Lower leg skin (tissue), 4 donors: ENCODE data around the gene LYST. TPM values are rescaled to one million over a fixed set of nuclear protein-coding genes. Genes with fewer than 3 reads are reported as not detected.

Source experiments
- DNase-seq, 2 donors: peaks; one replicate each; pipeline ENCODE4 v3.0.0-alpha.2; 2019; ENCODE audit warnings: low spot score in 2 of 2
- H3K4me3 ChIP-seq: fragments of 200-600 bp; sonication (generic); 2 replicates; pipeline ENCODE4 v1.5.1; 2017; ENCODE audit warnings: mild to moderate bottlenecking, low read depth; ENCODE audit not compliant: poor library complexity, severe bottlenecking
- POLR2A ChIP-seq, 2 donors: fragments of 450-650 bp; IDR thresholded peaks; one replicate each; pipeline ENCODE4 v1.6.1; 2016 to 2017; ENCODE audit warnings: antibody characterized with exemption in 2 of 2, mild to moderate bottlenecking in 1 of 2, moderate library complexity in 1 of 2
- WGBS, 2 donors: methylation state at CpG; one replicate each; pipeline ENCODE4 v1.1.5; 2018; 5-methylcytosine and 5-hydroxymethylcytosine counted together
- intact Hi-C: fragments of 100-400 bp; cut with DNase I; formaldehyde crosslinking; loops from one replicate; pipeline ENCODE4 v1.15.0; 2023; ENCODE audit warnings: low total_unique reads
- total RNA-seq, 4 donors: library from RNA; depleted of rRNA; stranded (reverse); fragments of >200 nt; gene quantifications; one replicate each; pipeline ENCODE4 v1.1.0, GENCODE V29; 2016
- TF ChIP-seq, protein P1 (sequence below), 3 donors: fragments of 450-650 bp; IDR thresholded peaks; one replicate each; pipeline ENCODE4 v1.5.1; 2016; ENCODE audit warnings: antibody characterized with exemption in 3 of 3, mild to moderate bottlenecking in 3 of 3, moderate library complexity in 2 of 3

The LYST gene
- total RNA-seq, 4 donors from 2014 or later: 38.5 to 43.9 (median 40.9) TPM

DNA sequence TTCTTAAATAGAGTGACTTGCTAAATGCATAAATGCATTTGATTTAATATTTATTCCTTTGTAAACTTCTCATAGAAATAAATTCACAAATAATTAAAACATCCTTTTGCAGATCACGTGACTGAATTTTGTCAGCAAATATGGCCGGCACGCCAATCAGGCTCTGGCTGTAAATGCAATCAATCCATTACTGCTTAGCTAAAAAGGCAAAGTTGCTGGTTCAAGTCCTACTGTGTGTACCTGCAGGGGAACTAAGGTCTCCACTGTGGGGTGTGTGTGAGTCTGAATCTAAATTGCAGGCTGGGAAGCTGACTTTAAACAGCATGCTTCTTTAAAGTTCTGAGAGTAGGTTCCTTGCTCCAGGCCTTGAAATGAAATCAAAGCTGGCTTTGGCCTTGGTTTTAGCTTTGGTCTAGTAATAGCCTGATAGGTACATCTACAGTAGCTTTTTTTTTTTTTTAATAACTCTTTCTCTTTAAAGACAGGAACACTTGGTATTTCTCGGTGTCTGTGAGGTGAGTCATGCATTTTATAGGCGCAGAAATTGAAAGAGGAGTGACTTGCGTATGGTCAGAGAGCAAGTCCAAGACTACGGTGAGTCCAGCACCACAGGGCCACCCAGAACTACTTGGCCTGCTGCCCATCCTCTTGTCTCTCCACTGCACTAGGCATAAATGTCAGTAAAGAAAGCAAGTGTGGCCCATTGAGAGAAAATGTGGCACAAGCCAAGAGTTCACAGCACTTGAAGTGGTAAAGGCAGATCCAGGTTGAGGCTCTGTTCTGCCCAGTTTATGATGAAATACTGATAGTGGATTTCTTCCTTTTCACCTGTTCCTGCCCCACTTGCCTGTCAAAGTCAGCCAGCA lies 36.2 kb upstream of the LYST start:
- 39 to 51% methylated on average over 7 of the region's 7 CpGs for WGBS, 2 donors
- TF ChIP-seq POLR2A (IDR thresholded peaks at IDR 0.05): no peak
- TF ChIP-seq, protein P1, sequence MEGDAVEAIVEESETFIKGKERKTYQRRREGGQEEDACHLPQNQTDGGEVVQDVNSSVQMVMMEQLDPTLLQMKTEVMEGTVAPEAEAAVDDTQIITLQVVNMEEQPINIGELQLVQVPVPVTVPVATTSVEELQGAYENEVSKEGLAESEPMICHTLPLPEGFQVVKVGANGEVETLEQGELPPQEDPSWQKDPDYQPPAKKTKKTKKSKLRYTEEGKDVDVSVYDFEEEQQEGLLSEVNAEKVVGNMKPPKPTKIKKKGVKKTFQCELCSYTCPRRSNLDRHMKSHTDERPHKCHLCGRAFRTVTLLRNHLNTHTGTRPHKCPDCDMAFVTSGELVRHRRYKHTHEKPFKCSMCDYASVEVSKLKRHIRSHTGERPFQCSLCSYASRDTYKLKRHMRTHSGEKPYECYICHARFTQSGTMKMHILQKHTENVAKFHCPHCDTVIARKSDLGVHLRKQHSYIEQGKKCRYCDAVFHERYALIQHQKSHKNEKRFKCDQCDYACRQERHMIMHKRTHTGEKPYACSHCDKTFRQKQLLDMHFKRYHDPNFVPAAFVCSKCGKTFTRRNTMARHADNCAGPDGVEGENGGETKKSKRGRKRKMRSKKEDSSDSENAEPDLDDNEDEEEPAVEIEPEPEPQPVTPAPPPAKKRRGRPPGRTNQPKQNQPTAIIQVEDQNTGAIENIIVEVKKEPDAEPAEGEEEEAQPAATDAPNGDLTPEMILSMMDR (IDR thresholded peaks at IDR 0.05): no peak
- H3K4me3 ChIP-seq: no peak overlapping the region
- intact Hi-C loops: no loop called here
- no peak for DNase-seq

DNA sequence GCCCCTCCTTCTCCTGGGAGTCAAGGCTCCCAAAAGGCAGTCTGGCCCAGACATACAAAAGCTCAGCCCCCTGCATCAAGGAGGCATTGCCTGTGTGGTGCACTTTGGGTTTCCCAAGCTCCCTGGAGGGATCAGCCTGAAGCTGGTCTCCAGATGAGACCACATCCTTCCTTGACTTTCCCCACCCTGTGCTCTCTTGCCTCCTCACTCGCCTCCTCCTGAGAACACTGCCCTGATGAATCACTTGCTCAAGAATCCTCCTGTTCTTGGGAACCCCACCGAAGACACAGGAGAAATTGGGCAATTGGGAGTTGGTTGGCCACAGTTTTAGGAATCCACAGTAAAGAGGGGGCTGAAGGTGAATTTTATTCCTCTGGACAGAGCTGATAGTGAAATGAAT lies 34.8 kb upstream of the LYST start:
- no peak overlapping the region for H3K4me3 ChIP-seq
- WGBS, 2 donors: 73 to 82% methylated on average over 2 of the region's 2 CpGs
- DNase-seq: no peak
- TF ChIP-seq, protein P1 (IDR thresholded peaks at IDR 0.05): no peak
- TF ChIP-seq POLR2A (IDR thresholded peaks at IDR 0.05): no peak
- intact Hi-C loops: no loop called here

DNA sequence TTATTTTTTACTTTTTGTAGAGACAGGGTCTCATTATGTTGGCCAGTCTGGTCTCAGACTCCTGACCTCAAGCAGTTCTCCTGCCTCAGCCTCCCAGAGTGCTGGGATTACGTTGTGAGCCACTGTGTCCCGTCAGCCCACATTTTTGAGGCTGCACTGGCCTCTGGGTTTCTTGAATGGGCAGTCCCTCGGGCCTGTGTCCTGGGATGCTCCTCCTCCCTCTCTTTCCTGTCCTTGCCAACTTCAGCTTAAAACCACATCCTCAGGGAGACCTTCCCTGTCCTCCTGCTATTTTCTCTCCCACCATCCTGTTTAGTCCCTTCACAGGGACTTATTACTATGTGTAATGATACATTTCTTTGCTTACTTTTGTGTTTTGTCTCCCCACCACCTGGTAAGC lies 31.4 kb upstream of the LYST start:
- WGBS, 2 donors: 66 to 74% methylated on average over 3 of the region's 3 CpGs

DNA sequence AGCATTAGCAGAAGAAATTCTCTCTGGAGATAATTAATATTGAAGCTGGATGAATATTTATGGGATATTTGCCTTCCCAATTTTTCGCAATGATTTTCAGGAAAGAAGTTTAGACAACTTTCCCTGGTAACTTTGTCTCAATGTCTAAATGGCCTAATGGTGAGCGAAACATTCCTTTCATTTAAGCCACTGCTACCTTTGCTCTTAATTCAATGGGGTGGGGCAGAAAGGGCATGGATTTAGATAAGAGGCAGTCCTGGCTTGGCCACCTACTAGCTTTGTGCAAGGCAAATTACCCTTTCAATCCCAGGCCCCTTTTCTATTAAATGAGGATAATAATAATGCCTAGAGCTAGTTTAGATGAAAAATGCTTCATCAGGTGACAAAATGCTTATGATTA lies 27.1 kb upstream of the LYST start:
- TF ChIP-seq, protein P1 (IDR thresholded peaks at IDR 0.05): no peak
- TF ChIP-seq POLR2A (IDR thresholded peaks at IDR 0.05): no peak
- no peak for DNase-seq
- intact Hi-C loops: no loop called here
- 97 to 99% methylated on average over 2 of the region's 2 CpGs for WGBS, 2 donors
- no peak overlapping the region for H3K4me3 ChIP-seq

More for the DNA sequence above, 31.4 kb upstream of the LYST start:
- DNase-seq: no peak
- intact Hi-C loops: no loop called here
- no peak overlapping the region for H3K4me3 ChIP-seq
- no peak for TF ChIP-seq POLR2A (IDR thresholded peaks at IDR 0.05)
- TF ChIP-seq, protein P1 (IDR thresholded peaks at IDR 0.05): no peak

DNA sequence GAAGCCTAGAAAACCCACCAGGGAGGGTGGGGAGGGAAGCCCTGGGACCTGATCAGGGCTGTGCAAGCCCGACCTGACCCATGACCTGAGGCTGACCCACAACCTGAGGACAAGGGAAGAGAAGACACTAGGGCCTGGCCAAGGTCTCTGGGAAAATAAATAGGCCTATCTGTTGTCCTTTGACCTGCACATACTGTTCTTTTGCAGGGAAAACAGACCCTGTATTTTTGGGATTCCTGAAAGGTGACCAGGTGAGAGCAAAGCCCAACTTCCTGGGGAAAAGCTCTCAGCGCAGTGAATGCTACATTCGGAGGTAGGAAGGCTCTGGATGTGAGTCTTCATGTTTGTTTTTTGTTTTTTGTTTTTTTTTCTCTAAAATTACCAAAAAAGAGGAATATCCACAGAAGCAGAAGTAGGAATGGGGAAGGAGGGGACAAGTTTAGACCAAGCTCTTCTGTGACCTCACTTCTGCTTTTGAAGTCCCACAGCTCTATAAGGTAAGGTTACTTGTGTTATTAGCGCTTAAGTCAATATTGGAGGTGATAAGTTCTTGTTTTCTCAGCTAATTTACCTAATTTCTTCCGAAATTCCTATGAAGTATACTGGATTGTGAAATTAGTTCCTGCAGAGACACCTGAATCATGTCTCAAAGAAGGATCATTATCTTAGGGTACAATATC lies 26.2 kb upstream of the LYST start:
- TF ChIP-seq POLR2A (IDR thresholded peaks at IDR 0.05): no peak
- TF ChIP-seq, protein P1 (IDR thresholded peaks at IDR 0.05): no peak
- H3K4me3 ChIP-seq: no peak overlapping the region
- intact Hi-C loops: no loop called here
- 86 to 88% methylated on average over 5 of the region's 5 CpGs for whole genome bisulfite sequencing, 2 donors
- DNase-seq: no peak
